Activated CD4-positive, CD25-positive, alpha-beta regulatory T cell treated with anti-CD3 and anti-CD28 coated beads, Interleukin-2, amount 50 U/mL, for 16 hours (primary cell): ENCODE results near the gene LMNA.

Experiments used
- DNase-seq: peaks from one replicate; pipeline ENCODE4 v3.0.0-alpha.2; 2020; ENCODE audit warnings: low read depth, low spot score

LMNA gene

GRCh38 chr1:156081917-156082308 is 32.6 kb upstream of the LMNA start:
- no peak for DNase-seq

GRCh38 chr1:156082309-156083091 is 32.0 kb upstream of the LMNA start, which contains the start of gene MEX3A:
Gene MEX3A, minus strand, starts transcription at chr1:156082465. Its CDS starts 467 bp downstream, at chr1:156081998.
- no peak for DNase-seq

GRCh38 chr1:156083800-156084790 is 30.4 kb upstream of the LMNA start:
- no peak for DNase-seq

GRCh38 chr1:156086256-156086662 is 28.3 kb upstream of the LMNA start:
- no peak for DNase-seq

GRCh38 chr1:156089704-156090103 is 24.8 kb upstream of the LMNA start:
- DNase-seq = no peak

GRCh38 chr1:156090138-156090839 is 24.2 kb upstream of the LMNA start:
- no peak for DNase-seq

GRCh38 chr1:156090840-156091188 is 23.7 kb upstream of the LMNA start:
- peak; percentile 85 for DNase-seq

- DNase-seq = no peak
These were observed 22.9 kb upstream of the LMNA start for GRCh38 chr1:156091610-156092009.

- no peak for DNase-seq
These were observed 18.5 kb upstream of the LMNA start for GRCh38 chr1:156095906-156096508.

GRCh38 chr1:156096640-156097391 is 17.7 kb upstream of the LMNA start:
- peak; percentile 71 for DNase-seq

- DNase-seq = no peak
These were observed 16.9 kb upstream of the LMNA start for GRCh38 chr1:156097499-156098178.

GRCh38 chr1:156098784-156099183 is 15.7 kb upstream of the LMNA start:
- DNase-seq = no peak

GRCh38 chr1:156099282-156099681 is 15.2 kb upstream of the LMNA start:
- DNase-seq = no peak

- no peak for DNase-seq
These were observed 14.1 kb upstream of the LMNA start for GRCh38 chr1:156100205-156100995.

GRCh38 chr1:156101880-156102279 is 12.6 kb upstream of the LMNA start:
- DNase-seq = no peak

- no peak for DNase-seq
These were observed 11.6 kb upstream of the LMNA start for GRCh38 chr1:156102633-156103511.

- DNase-seq = no peak
These were observed 11.0 kb upstream of the LMNA start for GRCh38 chr1:156103521-156103947.

- DNase-seq = no peak
These were observed 10.3 kb upstream of the LMNA start for GRCh38 chr1:156104065-156104810.
